ENCODE data around the gene RASL10A. TPM values are rescaled to one million over a fixed set of nuclear protein-coding genes. Genes with fewer than 3 reads are reported as not detected.

RASL10A gene
- polyA plus RNA-seq, 4 donors: 0.22 to 0.24 TPM; not detected in 2

DNA sequence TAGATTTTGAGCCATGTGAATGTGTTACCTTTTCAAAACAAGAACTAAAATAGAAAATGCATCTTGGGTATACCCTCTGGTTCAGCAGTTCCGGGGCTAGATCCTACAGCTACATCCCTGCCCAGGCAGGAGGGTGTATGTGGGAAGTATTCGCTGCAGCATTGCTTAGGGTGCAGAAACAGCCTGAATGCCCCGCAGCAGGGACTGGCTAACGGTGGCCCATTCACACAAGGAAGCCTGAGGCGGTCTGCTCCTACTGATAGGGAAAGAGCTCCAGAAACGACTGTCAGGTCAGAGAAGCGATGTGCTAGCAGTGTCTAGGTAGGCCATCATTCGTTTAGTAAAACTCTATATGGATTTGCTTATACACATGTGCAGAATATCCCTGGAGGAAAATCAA, 9.9 kb upstream of the RASL10A start:
- DNase-seq (ENCODE audit: low read depth in 4 of 4, low spot score in 3 of 4): no peak

DNA sequence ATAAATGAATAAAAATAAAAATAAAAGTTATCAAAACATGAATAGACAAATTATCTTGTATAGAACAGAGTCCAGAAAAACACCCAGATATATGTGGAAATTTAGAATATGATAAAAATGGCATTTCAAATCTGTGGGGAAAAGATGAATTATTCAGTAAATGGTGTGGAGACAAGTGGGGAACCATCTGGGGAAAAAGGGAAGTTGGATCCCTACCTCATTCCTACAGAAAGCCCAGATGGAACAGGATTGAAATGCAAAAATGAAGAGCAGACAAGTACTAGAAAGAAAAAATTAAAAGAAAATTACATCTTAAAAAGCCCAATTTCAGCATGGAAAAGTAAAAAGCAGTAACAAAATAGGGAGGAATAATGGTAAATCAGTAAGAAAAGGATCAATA, 8.1 kb upstream of the RASL10A start:
- no peak for DNase-seq (ENCODE audit: low read depth in 4 of 4, low spot score in 3 of 4)

DNA sequence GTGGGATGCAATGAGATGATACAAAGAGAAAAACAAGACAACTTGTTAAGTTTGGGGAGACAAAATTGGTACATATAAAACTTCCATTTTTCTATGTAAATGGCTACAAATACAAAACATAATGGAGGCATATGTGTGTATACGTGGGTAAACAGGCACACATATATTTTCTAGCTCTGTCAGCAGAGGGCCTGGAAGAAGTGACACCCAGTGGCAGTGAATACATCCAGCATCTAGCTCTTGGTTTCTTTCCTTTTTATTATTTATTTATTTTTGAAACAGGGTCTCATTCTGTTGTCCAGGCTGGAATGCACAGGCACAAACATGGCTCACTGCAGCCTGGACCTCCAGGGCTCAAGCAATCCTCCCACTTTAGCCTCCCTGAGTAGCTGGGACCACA, 5.0 kb upstream of the RASL10A start:
- no peak for DNase-seq (ENCODE audit: low read depth in 4 of 4, low spot score in 3 of 4)

DNA sequence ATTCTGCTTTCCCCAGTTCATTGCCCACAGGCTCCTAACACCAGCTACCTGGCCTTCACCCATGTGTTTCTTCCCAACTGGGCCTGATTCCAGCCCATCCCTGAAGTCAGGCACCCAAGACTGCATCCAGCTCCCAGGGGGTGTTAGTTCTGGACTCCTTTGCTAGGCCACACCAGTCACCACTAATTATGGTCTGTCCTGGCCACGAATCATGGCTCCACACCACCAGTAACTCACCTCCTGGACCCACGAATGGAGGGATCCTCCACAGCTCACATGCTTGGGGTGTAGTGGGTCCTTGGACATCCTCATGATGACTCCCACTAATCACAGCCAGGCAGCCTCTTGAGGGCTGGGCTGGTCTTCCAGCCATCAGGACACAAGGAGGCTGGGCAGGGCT, 3.6 kb upstream of the RASL10A start:
- DNase-seq (ENCODE audit: low read depth in 4 of 4, low spot score in 3 of 4): no peak

DNA sequence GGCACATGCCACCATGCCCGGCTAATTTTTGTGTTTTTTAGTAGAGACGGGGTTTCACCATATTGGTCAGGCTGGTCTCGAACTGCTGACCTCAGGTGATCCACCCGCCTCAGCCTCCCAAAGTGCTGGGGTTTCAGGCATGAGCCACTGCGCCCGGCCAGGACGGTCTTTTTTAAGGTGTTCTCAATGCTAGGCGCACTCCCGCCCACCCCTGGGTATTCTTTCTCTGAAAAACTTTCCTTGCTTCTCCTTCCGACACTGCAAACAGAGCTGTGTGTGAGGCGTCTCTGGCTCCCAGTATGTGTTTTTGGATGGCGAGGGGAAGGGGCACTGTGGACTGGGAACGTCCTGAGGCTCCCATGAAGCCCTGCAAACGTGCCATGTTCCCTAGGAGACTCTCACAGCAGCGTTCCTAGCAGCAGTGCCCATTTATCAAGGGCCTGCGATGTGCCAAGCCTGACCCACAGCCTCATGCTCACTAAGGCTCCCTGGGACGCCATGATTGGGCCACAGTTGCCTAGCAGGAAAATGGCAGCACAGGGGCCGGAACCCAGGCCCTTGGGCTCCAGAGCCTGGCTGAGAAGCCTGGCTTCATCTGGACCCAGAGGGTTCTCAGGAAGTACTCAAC, 2.4 kb upstream of the RASL10A start:
- no peak for DNase-seq (ENCODE audit: low read depth in 4 of 4, low spot score in 3 of 4)

DNA sequence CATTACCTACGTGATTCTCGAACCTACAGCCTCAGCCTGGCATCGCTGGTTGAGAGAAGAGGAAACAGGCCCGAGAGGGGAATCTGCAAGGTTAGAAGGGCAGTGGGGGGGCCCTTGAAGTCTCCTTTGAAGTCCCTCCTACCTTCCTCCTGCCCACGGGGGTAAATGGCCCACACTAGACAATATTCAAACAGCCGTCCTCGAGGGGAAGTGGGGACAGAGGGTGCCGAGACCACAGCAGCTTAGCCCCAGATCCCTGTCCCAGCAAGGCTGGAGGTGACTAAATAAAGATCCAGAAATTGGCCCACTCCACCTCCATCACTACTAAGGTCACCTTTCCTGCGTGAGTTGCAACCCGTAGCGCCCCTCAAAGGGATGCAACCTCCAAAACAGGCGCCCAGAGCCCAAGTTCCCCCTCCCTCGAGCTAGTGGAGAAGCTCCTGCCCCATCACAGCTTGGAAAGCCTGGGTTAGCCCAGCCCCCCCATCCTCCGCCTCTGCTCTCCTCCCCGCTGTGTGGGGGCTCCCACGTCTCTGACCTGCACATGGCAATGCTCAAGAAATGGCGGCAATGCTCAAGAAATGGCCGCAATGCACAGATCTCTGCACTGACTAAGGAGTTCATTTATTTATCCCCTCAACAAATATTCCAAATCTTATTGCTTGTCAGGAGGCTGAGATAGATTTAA, 788 bp upstream of the RASL10A start:
- no peak for DNase-seq (ENCODE audit: low read depth in 4 of 4, low spot score in 3 of 4)

DNA sequence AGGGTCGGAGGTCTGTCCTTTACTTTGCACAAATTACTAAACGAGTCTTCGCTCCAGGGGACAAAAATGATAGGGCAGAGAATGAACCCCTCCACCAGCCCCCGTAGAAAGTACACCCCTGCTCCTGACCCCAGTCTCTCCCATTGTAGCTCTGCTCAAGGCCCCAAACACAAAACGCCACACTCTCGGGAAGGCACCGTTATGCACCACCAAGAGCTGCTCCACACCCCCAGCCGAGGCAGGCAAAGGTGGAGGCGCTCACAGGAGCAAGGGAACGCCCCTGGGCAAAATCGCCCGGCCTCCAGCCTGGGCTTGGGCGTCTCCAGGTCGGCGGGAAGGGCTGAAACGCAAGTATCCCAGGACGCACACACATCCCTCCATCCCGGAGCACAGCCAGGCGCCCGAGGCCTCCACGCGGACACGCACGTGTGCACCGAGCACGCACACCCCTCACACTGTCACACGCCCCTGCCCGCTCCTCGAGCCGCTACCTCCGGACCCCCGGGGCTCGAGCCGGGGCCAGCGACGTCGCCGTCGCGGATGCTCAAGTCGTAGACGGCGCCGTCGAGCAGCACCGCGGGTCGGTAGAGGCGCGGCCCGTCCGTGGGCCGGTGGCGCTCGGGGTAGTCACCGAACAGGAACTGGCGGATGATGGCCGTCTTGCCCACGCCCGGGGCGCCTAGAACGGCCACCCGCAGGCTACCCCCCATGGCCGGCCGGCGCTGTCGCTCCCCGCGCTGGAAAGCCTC, 786 bp downstream of the RASL10A start:
- DNase-seq (ENCODE audit: low read depth in 4 of 4, low spot score in 3 of 4): no peak

DNA sequence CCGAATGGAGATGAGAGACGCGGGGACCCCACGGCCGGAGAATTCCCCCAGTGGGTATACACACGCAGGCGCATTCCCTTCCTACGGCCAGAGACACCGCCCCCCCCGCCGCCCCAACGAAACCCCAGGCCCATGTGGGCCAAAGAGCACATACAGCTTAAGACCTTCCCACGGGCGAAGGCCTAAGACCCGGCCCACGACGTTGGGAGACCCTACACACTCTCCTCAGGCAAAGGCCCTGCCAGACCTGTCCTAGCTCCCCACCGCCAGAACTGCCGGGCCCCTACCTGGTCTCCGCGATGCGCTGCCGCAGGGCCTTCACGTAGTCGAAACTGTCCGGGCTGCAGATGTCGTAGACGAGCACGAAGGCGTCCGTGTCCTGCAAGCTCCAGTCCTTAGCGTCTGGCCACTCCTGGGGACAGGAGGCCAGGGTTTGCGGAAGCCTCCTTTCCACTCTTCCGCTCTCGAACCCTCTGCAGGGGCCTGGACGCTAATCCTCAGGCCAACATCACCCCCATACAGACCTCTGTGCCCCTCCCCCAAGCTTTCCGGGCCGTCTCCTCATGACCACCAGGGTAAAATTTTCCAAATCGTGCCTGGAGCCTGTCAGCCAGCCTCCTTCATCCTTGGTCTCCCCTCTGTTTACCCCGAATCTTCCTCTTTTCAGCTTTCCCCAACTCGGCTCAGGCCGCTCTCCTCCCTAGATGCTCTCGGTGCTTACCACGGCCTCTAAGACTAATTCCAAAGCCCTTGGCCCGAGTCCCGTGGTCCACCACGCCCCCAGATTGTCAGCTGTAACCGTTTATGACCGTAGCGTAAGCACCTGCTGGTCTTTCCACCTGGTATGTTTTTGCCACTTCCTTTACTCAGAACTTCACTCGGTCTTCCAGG, 1.7 kb downstream of the RASL10A start:
- DNase-seq (ENCODE audit: low read depth in 4 of 4, low spot score in 3 of 4): no peak

DNA sequence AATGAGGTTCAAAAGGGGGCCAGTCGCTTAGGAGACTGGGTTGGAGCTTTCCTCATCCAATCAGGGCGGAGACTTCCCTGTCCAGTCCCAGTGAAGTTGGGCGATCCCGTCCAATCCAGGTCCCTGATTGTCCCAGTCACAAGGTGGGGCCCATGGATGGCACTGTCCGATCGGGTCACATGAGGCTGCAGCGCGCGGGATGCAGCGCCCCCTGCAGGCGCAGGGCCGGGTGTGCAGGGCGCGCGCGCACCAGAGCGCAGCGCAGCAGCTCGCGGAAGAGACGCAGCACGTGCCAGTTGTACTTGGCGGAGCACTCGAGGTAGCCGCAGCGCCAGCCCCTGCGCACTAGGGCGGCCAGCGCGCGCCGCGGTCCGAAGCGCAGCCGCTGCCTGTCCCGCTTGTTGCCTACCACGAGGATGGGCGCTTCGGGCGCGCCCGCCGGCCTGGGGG, 2.3 kb downstream of the RASL10A start:
- DNase-seq (ENCODE audit: low read depth in 4 of 4, low spot score in 3 of 4): no peak

DNA sequence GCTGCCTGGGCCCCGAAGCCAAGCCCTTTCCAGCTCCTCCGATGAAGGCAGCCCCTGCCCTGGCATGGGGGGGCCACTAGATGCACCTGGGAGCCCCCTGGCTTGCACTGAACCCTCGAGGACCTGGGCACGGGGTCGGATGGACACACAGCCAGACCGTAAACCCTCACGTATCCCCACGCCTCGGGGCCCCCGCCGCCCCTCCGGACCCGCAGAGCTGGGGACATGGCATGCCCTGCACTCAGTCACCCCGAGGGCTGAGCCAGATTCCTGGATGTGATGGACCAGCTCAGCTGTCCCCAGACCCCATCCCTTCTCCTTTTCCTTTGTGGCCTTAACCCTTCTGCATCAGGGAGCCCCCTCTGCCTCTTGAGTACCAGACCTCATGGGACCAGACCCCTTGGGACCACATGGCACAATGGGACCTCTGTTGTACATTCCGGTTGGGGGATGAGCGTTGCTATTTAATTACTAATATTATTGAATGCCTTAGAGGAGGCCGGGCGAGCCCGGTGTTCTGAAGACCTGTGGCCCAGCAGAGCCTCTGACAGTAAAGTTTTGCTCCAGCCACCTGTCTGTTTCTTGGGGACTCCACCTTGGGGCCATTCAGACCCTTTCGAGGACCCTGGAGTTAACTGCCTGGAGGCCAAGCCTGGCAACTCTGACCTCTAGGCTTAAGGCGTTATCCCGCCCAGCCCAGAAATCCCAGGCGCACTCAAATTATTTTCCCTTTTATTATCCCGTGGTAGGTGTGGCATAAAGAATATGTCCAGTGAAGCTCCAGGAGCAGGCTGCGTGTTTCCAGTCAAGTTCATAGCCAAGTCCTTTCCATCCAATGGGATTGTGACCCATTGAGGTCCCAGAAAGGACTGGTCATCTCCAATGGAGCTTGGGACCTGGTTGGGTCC, 3.0 kb downstream of the RASL10A start:
- DNase-seq (ENCODE audit: low read depth in 4 of 4, low spot score in 3 of 4): no peak

DNA sequence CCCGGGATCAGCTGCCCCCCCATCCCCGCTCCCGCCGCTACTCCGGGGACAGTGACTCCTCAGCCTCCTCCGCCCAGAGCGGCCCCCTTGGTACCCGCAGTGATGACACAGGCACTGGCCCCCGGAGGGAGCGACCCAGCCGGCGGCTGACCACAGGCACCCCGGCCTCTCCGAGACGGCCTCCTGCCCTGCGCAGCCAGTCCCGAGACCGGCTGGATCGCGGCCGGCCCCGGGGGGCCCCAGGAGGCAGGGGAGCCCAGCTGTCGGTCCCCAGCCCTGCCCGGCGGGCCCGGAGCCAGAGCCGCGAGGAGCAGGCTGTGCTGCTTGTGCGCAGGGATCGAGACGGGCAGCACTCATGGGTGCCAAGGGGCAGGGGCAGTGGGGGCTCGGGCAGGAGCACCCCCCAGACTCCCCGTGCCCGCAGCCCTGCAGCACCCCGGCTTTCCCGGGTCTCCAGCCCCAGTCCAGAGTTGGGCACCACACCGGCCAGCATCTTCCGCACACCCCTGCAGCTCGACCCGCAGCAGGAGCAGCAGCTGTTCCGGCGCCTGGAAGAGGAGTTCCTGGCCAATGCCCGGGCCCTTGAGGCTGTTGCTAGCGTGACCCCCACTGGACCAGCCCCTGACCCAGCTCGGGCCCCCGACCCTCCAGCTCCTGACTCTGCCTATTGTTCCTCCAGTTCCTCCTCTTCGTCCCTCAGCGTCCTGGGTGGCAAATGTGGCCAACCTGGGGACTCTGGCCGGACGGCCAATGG, 3.9 kb downstream of the RASL10A start:
- no peak for DNase-seq (ENCODE audit: low read depth in 4 of 4, low spot score in 3 of 4)

DNA sequence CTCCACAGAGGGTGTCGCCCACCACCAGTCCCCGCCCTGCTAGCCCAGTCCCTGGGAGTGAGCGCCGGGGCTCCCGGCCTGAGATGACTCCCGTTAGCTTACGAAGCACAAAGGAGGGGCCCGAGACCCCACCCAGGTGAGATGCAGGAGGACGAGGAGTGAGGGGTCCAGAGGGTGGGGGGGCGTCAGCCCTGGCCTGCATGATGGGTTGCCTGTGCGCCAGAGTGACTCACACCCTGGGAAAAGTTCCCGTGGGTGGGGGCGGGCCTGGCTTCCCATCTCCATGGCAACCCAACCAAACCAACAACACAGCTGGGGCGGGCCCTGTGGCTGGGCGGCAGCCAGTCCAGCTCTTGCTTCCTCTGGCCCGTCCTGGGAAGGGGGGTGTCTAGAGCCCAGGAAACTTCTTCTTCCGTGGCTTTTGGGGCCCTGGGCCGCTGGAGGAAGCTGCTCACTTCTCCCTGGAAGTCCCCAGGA, 4.6 kb downstream of the RASL10A start:
- peak; percentile 70 to 81 (median 74) for DNase-seq (ENCODE audit: low read depth in 4 of 4, low spot score in 3 of 4)

DNA sequence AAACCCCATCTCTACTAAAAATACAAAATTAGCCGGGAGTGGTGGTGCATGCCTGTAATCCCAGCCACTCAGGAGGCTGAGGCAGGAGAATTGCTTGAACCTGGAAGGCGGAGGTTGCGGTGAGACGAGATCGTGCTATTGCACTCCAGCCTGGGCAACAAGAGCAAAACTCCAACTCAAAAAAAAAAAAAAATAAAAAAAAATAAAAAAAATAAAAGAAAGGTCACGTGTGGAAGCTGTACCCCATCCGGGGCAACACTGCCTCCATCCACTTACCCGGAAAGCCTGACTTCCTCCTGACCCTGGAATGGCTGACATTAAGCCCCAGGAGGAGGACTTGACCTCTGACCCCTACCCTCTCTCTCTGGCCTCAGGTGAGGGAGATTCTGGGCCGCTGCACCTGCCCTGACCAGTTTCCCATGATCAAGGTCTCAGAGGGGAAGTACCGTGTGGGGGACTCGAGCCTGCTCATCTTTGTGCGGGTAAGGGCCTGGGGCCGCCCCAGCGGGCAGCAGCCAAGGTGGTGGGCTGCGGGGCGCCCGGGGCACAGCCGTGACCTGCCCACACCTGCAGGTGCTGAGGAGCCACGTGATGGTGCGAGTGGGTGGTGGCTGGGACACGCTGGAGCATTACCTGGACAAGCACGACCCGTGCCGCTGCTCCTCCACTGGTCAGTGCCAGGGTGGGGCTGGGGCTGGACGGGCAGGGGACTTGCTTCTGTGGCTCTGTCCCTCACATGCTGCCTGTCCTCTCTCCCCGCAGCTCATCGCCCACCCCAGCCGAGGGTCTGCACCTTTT, 5.2 kb downstream of the RASL10A start:
- no peak for DNase-seq (ENCODE audit: low read depth in 4 of 4, low spot score in 3 of 4)

DNA sequence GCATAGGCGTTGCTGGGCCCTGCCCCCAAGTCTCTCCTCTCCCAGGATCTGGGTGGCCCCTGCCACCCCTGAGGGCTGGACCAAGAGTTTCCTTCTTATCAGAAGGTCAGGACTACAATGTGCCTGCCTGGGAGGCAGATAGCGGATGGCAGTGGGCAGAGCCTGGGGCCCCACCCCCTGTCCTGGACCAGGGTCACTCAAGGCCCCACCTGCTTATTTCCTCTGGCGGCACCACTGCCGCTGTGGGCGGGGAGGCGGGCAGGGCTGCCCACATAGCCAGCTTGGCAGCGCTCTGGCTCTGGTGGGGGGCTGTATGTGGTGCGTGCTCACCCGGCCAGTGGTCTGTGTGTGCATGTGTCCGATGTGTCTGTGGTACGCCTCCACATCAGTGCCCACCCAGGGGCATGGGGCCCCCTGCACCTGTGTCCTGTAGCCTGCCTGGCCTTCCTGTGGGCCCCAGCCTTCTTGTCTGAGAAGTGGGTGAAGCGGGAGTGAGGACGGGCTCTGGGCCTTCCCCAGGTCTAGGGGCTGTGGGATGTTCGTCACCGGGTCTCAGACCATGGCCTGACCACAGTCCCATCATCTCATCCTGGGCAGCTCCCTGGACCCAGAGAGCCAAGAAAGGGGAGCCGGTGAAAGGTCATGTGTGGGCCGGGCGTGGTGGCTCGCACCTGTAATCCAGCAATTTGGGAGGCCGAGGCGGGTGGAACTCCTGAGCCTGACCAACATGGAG, 6.0 kb downstream of the RASL10A start:
- DNase-seq (ENCODE audit: low read depth in 4 of 4, low spot score in 3 of 4): no peak

DNA sequence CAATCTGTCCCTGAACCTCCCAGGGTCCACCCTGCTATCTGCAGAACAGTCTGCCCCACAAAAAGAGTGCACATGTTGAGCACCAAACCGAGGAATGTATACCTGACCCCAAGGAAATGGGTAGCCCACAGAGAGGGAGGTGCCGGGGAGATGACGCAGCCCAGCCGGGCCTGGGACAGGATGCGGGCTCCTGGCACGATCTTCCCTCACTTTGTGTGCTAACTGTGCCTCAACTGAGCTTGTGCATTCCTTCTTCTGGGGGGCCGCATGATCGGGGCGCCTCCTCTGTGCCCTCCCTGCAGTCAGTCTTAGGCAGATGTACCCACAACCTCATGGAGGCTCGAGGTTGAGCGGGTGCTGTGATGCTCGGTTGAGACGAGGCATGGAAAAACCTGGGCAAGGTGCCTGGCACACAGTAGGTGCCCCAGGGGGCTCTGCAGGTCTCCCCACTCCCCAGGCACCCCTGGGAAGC, 6.7 kb downstream of the RASL10A start:
- DNase-seq (ENCODE audit: low read depth in 4 of 4, low spot score in 3 of 4): no peak

DNA sequence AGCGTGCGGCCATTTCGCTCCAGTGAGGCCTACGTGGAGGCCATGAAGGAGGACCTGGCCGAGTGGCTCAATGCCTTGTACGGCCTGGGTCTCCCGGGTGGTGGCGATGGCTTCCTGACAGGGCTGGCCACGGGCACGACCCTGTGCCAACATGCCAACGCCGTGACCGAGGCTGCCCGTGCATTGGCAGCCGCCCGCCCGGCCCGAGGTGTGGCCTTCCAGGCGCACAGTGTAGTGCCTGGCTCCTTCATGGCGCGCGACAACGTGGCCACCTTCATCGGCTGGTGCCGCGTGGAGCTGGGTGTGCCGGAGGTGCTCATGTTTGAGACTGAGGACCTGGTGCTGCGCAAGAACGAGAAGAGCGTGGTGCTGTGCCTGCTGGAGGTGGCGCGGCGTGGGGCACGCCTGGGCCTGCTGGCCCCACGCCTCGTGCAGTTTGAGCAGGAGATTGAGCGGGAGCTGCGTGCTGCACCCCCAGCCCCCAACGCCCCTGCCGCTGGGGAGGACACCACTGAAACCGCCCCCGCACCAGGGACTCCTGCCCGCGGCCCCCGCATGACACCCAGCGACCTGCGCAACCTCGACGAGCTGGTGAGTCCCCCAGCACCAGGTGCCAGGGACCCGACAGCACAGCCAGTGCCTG, 7.2 kb downstream of the RASL10A start:
- no peak for DNase-seq (ENCODE audit: low read depth in 4 of 4, low spot score in 3 of 4)

Data from right renal pelvis (tissue), 4 donors.